HepG2 (cell line): Measurements from ENCODE around the gene ABHD4. TPM values are rescaled to one million over a fixed set of nuclear protein-coding genes. Genes with fewer than 3 reads are reported as not detected.

Source experiments
- ATF1 ChIP-seq: IDR thresholded peaks from 2 replicates; pipeline ENCODE4 v1.6.1; 2016; ENCODE audit warnings: mild to moderate bottlenecking, control low read depth
- KIAA2018 ChIP-seq: sonication (generic); formaldehyde crosslinking; IDR thresholded peaks from 2 replicates; pipeline ENCODE4 v1.5.0; 2020; ENCODE audit warnings: mild to moderate bottlenecking, missing genetic modification reagents, borderline replicate concordance
- MAFG ChIP-seq: sonication (generic); formaldehyde crosslinking; IDR thresholded peaks from 2 replicates; pipeline ENCODE4 v1.5.1; 2020; ENCODE audit warnings: mild to moderate bottlenecking, missing genetic modification reagents
- MED13 ChIP-seq: sonication (generic); formaldehyde crosslinking; IDR thresholded peaks from 2 replicates; pipeline ENCODE4 v1.5.0; 2020; ENCODE audit warnings: missing genetic modification reagents
- MIXL1 ChIP-seq: IDR thresholded peaks from 2 replicates; pipeline ENCODE4 v1.6.1; 2016
- NCOR1 ChIP-seq: fragments of 200-600 bp; sonication (generic); IDR thresholded peaks from 2 replicates; pipeline ENCODE4 v1.7.0; 2017; ENCODE audit warnings: antibody characterized with exemption, low read length, borderline replicate concordance
- NKX3-1 ChIP-seq: sonication (generic); formaldehyde crosslinking; IDR thresholded peaks from 2 replicates; pipeline ENCODE4 v1.5.0; 2020; ENCODE audit warnings: missing genetic modification reagents
- ZFP82 ChIP-seq: sonication (generic); formaldehyde crosslinking; IDR thresholded peaks from 2 replicates; pipeline ENCODE4 v1.5.1; 2020; ENCODE audit warnings: mild to moderate bottlenecking, missing genetic modification reagents, borderline replicate concordance
- ZNF256 ChIP-seq: sonication (generic); formaldehyde crosslinking; conservative IDR thresholded peaks from 2 replicates; pipeline ENCODE4 v1.4.0; 2020; ENCODE audit warnings: missing genetic modification reagents
- polyA plus RNA-seq, 8 experiments: library from polyadenylated mRNA; depleted of rRNA in 3 of 8; stranded (reverse) in 7 of 8; unstranded in 1 of 8; fragments of >200 nt; fragmentation: Illumina TruSeq in 4 of 8; extraction: Trizol in 4 of 8; gene quantifications; 2 replicates each; pipeline versions ENCODE4 v1.2.1 to v1.2.3, GENCODE V29; 2011 to 2016; ENCODE audit warnings: low read depth in 4 of 8, missing spikeins in 1 of 8, mixed read lengths in 1 of 8; ENCODE audit not compliant: insufficient read depth in 1 of 8
- total RNA-seq, 5 experiments: library from RNA; depleted of rRNA; stranded (reverse); fragments of >200 nt; fragmentation: Illumina TruSeq; extraction: Trizol; gene quantifications; 2 replicates each; pipeline ENCODE4 v1.2.3, GENCODE V29; 2016; ENCODE audit warnings: low read depth in 1 of 5
- TF ChIP-seq, protein P1 (sequence below): sonication (generic); formaldehyde crosslinking; conservative IDR thresholded peaks from 2 replicates; pipeline ENCODE4 v1.4.0; 2020; ENCODE audit warnings: missing genetic modification reagents
- TF ChIP-seq, protein P2 (sequence below): sonication (generic); formaldehyde crosslinking; IDR thresholded peaks from 2 replicates; pipeline ENCODE4 v1.8.0; 2022; ENCODE audit warnings: mild to moderate bottlenecking, missing genetic modification reagents, moderate library complexity

Gene ABHD4
- total and polyA plus RNA-seq, 2 of the 13 experiments (the other 11 are each of a cell fraction or from before 2014, with no cell fraction given): 16.1 to 47.5 TPM

DNA sequence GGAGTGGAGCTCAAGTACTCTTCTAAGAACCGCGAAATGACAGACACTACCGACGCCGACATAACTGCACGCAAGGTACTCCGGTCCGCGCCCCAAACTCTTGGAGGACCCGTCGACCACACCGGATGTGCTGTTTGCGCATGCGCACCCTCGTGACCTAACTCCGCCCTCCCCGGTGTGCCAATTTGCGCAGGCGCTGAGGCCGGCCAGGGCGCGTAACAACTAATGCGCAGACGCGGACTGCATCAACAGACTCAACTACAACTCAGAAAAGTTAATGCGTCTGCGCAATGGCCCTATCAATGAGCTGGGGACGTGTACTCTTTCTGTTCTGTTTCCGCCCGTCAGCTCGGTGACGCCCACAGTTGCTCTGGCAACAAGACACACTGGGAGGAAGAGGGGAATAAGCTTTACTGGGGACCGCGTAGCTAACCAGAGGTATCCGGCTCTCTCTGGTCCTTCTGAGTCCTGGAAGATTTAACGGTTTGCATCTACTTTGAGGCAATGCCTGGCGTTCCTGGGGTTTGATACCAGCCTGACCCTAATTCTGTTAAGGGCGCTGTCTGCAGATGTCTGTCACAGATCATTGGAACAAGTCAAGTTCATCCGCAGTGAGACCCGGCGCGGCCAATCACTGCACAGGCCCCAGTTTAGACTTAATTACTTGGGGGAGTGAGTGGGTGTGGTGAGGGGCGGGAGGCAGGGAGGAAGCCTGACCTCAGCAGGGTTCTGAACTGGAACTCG lies 8.8 kb upstream of the ABHD4 start, which contains the start of gene DAD1 (continued):
- TF ChIP-seq ZNF256 (CRISPR knock-in tag) (no peak; the same call in 1 of the 2 replicates), MED13 (peak; percentile 27; the same call in 1 of the 2 replicates), NCOR1 (peak; percentile 63; the same call in 1 of the 2 replicates), ATF1 (CRISPR knock-in tag) (no peak; the same call in 1 of the 2 replicates), ZFP82 (CRISPR knock-in tag) (no peak), KIAA2018 (CRISPR knock-in tag) (0 out of 2 replicates have a peak, but pooled peaks have one; percentile 45), MIXL1 (CRISPR knock-in tag) (peak; percentile 71), NKX3-1 (CRISPR knock-in tag) (no peak; the same call in 1 of the 2 replicates), MAFG (no peak)
- TF ChIP-seq, protein P1, sequence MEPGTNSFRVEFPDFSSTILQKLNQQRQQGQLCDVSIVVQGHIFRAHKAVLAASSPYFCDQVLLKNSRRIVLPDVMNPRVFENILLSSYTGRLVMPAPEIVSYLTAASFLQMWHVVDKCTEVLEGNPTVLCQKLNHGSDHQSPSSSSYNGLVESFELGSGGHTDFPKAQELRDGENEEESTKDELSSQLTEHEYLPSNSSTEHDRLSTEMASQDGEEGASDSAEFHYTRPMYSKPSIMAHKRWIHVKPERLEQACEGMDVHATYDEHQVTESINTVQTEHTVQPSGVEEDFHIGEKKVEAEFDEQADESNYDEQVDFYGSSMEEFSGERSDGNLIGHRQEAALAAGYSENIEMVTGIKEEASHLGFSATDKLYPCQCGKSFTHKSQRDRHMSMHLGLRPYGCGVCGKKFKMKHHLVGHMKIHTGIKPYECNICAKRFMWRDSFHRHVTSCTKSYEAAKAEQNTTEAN (CRISPR knock-in tag): no peak
- TF ChIP-seq, protein P2, sequence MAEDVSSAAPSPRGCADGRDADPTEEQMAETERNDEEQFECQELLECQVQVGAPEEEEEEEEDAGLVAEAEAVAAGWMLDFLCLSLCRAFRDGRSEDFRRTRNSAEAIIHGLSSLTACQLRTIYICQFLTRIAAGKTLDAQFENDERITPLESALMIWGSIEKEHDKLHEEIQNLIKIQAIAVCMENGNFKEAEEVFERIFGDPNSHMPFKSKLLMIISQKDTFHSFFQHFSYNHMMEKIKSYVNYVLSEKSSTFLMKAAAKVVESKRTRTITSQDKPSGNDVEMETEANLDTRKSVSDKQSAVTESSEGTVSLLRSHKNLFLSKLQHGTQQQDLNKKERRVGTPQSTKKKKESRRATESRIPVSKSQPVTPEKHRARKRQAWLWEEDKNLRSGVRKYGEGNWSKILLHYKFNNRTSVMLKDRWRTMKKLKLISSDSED (CRISPR knock-in tag): no peak
